ENCODE measurements around the gene MST1. TPM values are rescaled to one million over a fixed set of nuclear protein-coding genes. Genes with fewer than 3 reads are reported as not detected.

MST1 gene
- total and polyA plus RNA-seq, 9 of the 15 experiments (the other 6 are each of a cell fraction or from before 2014, with no cell fraction given): 0.08 to 1.8 (median 0.40) TPM

DNA sequence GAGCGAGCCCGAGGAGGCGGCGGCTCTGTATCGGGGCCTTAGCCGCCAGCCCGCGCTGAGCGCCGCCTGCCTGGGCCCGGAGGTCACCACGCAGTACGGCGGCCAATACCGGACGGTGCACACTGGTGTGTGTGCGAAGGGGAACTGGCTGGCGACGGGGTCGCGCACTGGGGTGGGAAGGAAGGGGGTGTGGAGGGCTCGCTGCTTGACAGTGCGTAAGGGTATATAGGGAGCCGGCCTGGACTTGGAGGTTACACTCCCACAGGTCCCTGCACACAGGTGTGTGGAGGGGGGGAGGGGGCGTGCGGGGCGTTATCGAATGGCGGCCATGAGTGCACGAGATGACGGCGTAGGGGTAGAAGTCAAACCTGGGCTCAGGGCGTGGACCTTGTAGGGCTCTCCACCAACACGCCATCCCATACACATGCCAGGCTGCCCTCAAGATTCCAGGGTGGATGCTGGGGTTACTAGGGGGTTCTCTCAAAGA lies 14.7 kb downstream of the MST1 start (continued):
- TF ChIP-seq FOXA3 (CRISPR knock-in tag; conservative IDR thresholded peaks at IDR 0.05 in 1 of 2, IDR thresholded peaks at IDR 0.05 in 1 of 2): peak in 1 of 2 experiments; percentile 64; a peak in 1 of 4 replicates

DNA sequence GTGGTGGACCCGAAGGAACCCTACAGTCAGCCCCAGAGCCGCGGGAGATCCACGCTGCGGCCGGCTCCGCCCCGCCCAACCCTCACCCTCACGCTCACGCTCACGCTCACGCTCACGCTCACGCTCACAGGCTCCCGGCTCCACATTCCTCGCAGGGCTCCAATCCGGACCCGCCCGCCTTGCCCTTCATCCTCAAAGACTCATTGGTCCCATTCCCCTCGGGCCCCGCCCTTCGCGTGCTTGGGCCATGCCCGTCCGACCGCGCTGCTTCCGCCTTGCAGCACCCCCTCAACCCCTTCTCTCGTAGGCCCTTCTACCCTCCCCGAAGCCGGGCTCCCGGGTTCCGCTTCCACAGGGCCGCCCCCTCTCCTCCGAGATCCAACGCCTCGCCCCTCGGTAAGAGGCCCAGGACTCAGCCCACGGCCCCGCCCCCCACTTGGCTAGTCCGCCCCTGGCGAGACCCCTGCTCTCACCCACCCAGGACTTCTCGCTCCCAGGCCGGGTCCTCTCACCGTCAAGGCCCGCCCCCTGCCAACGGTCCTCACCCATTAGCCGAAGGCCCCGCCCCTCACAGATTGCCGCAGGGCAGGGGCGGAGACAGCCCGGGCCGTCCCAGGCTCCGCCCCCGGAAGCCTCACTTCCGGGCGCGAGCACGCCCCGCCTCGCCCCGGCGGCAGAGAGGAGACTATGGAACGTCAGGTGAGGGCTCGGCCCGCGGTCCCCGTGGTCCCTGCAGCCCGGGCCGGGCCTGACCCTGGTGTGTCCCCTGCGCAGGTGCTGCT lies 15.4 kb downstream of the MST1 start, which contains the start of gene APEH:
TSS of gene APEH (plus strand) at position 637 of the 782 bp plus-strand sequence. CDS start at position 688, 51 bp downstream.
- Histone ChIP-seq H3K27me3 (ENCODE audit: control insufficient read depth in 2 of 2, insufficient read depth in 2 of 2, low read length in 2 of 2) (no peaks in the 10 kb centered on the region), H3K4me2 (ENCODE audit: insufficient read depth, low read length) (peak within 1 kb of the TSS; percentile 95), H3K9me3 (replicated peaks; ENCODE audit: control insufficient read depth, insufficient read depth, low read depth, low read length) (no peaks in the 10 kb centered on the region), H3K4me1 (replicated peaks in 1 of 2; ENCODE audit: control insufficient read depth in 2 of 2, insufficient read depth in 2 of 2, low read length in 2 of 2) (peaks cover 17 to 38% of the 10 kb centered on the region in 2 experiments; a peak in 4 of 5 replicates), H2AFZ (ENCODE audit: low read depth, low read length) (peak within 1 kb of the TSS; percentile 84), H3K36me3 (ENCODE audit: control insufficient read depth, insufficient read depth, low read length) (peaks cover 40% of the 10 kb centered on the region; the same call in 2 of the 3 replicates), H3K27ac (ENCODE audit: extremely low read depth, low read depth, low read length) (peak within 1 kb of the TSS; percentile 94), H3K4me3 (peak within 1 kb of the TSS; percentile 81), H4K20me1 (replicated peaks; ENCODE audit: control insufficient read depth, insufficient read depth, low read length) (no peaks in the 10 kb centered on the region; the same call in 1 of the 2 replicates), H3K9me1 (ENCODE audit: control insufficient read depth, insufficient read depth, low read length) (peaks cover 2% of the 10 kb centered on the region), H3K9ac (ENCODE audit: insufficient read depth in 1 of 2, low read depth in 2 of 2, low read length in 2 of 2) (peak within 1 kb of the TSS; percentile 95 to 98), H3K79me2 (ENCODE audit: control insufficient read depth, insufficient read depth, low read length) (peaks cover 29% of the 10 kb centered on the region)
- ATAC-seq (peak; percentile 90), FAIRE-seq (peak; percentile 91), DNase-seq (ENCODE audit: extremely low read depth in 1 of 4, low spot score in 3 of 4) (peak; percentile 91 to 96 (median 94))
- no TSS peak for BruUV-seq (replicated peaks)
- POLR2A ChIA-PET: no interaction called here
- WGBS (ENCODE audit: insufficient coverage, low coverage, missing lambda C conversion rate): 0% methylated on average over 32 of the region's 71 CpGs
- intact Hi-C loops (cut with micrococcal nuclease): loop anchor here (5.0 kb wide), 1 partner anchor 107 kb away; no protein-coding TSS in a partner anchor
- in situ Hi-C loops (cut with MboI): loop anchor here (5.0 kb wide), 1 partner anchor 132 kb away; no protein-coding TSS in a partner anchor
- CTCF ChIA-PET (ENCODE audit: low intra/inter-chr PET ratio): no interaction called here
- TF ChIP-seq CREB1 (IDR thresholded peaks at IDR 0.05): no peak; the same call in 1 of the 2 replicates
- peak; percentile 24 for TF ChIP-seq CREB1 (CRISPR knock-in tag; IDR thresholded peaks at IDR 0.05)
- TF ChIP-seq SP1 (CRISPR knock-in tag; IDR thresholded peaks at IDR 0.05): peak; percentile 71; the same call in 1 of the 2 replicates
- peak; percentile 85 for TF ChIP-seq NFIC (IDR thresholded peaks at IDR 0.05)
- peak; percentile 25 for TF ChIP-seq HMGN3 (IDR thresholded peaks at IDR 0.05; ENCODE audit: borderline replicate concordance, extremely low read depth, insufficient read length, low read depth, low read length)
- TF ChIP-seq, protein P1, sequence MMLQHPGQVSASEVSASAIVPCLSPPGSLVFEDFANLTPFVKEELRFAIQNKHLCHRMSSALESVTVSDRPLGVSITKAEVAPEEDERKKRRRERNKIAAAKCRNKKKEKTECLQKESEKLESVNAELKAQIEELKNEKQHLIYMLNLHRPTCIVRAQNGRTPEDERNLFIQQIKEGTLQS (IDR thresholded peaks at IDR 0.05): no peak
- TF ChIP-seq, protein P1 (CRISPR knock-in tag; conservative IDR thresholded peaks at IDR 0.05): no peak
- TF ChIP-seq CC2D1A (IDR thresholded peaks at IDR 0.05): 0 out of 2 replicates have a peak, but pooled peaks have one; percentile 20
- no peak for TF ChIP-seq SETDB1 (IDR thresholded peaks at IDR 0.05; ENCODE audit: low read length)
- TF ChIP-seq, protein P2, sequence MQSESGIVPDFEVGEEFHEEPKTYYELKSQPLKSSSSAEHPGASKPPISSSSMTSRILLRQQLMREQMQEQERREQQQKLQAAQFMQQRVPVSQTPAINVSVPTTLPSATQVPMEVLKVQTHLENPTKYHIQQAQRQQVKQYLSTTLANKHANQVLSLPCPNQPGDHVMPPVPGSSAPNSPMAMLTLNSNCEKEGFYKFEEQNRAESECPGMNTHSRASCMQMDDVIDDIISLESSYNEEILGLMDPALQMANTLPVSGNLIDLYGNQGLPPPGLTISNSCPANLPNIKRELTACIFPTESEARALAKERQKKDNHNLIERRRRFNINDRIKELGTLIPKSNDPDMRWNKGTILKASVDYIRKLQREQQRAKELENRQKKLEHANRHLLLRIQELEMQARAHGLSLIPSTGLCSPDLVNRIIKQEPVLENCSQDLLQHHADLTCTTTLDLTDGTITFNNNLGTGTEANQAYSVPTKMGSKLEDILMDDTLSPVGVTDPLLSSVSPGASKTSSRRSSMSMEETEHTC (IDR thresholded peaks at IDR 0.05): no peak
- TF ChIP-seq KDM2B (CRISPR knock-in tag; IDR thresholded peaks at IDR 0.05): no peak
- peak; percentile 82; the same call in 1 of the 2 replicates for TF ChIP-seq ZBTB7A (IDR thresholded peaks at IDR 0.05; ENCODE audit: borderline replicate concordance, control insufficient read depth, low read depth, low read length)
- TF ChIP-seq, protein P3, sequence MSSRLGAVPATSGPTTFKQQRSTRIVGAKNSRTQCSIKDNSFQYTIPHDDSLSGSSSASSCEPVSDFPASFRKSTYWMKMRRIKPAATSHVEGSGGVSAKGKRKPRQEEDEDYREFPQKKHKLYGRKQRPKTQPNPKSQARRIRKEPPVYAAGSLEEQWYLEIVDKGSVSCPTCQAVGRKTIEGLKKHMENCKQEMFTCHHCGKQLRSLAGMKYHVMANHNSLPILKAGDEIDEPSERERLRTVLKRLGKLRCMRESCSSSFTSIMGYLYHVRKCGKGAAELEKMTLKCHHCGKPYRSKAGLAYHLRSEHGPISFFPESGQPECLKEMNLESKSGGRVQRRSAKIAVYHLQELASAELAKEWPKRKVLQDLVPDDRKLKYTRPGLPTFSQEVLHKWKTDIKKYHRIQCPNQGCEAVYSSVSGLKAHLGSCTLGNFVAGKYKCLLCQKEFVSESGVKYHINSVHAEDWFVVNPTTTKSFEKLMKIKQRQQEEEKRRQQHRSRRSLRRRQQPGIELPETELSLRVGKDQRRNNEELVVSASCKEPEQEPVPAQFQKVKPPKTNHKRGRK (tag; IDR thresholded peaks at IDR 0.05): no peak
- peak; percentile 60; the same call in 1 of the 2 replicates for TF ChIP-seq CBX1 (IDR thresholded peaks at IDR 0.05; ENCODE audit: low read depth)
- TF ChIP-seq MEF2D (tag; conservative IDR thresholded peaks at IDR 0.05; ENCODE audit: low read depth): no peak
